ENCODE results near the gene IL18RAP.

The IL18RAP gene

DNA sequence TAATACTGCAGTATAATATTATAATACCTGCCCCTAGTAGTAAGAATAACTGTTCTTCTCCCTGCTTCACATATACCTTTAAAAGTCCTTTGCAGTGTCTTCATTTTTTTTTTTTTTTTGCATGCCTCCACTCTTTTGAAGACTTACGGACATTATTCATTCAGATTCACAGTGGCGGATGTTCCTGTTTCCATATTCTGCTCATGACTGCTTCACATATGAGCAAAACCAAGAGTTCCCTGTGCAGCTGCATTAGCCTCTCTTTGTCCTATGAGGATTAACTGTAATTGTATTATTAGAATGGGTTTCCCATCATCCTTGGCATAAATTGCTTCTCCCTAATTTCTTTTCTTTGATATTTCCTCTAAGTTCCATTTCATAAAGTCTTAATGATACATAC lies 12.8 kb downstream of the IL18RAP start:
- POLR2A ChIA-PET: no interaction called here
- no peak overlapping the region for H3K4me3 ChIP-seq (ENCODE audit: low read depth, low read length)
- no peak for DNase-seq (ENCODE audit: low read depth, low spot score)
- TF ChIP-seq CTCF (IDR thresholded peaks at IDR 0.05; ENCODE audit: insufficient read depth, low read length, missing control alignments): no peak
- CTCF ChIA-PET: no interaction called here

GRCh38 chr2:102436323-102436722 lies 13.4 kb downstream of the IL18RAP start:
- ChIA-PET POLR2A (no interaction called here), CTCF (no interaction called here)
- TF ChIP-seq CTCF (IDR thresholded peaks at IDR 0.05; ENCODE audit: insufficient read depth, low read length, missing control alignments): no peak
- H3K4me3 ChIP-seq (ENCODE audit: low read depth, low read length): no peak overlapping the region
- DNase-seq (ENCODE audit: low read depth, low spot score): no peak

- H3K4me3 ChIP-seq (ENCODE audit: low read depth, low read length): no peak overlapping the region
- CTCF ChIA-PET: interaction anchor here (1.0 to 1.2 kb wide), 2 partner anchors 12 to 183 kb away, joined by 3 read pairs; no protein-coding TSS in a partner anchor
- POLR2A ChIA-PET: no interaction called here
- no peak for TF ChIP-seq CTCF (IDR thresholded peaks at IDR 0.05; ENCODE audit: insufficient read depth, low read length, missing control alignments)
- DNase-seq (ENCODE audit: low read depth, low spot score): no peak
Observed at GRCh38 chr2:102437122-102437521, 14.2 kb downstream of the IL18RAP start.

GRCh38 chr2:102438111-102438510 lies 15.2 kb downstream of the IL18RAP start:
- DNase-seq (ENCODE audit: low read depth, low spot score): no peak
- no peak overlapping the region for H3K4me3 ChIP-seq (ENCODE audit: low read depth, low read length)
- TF ChIP-seq CTCF (IDR thresholded peaks at IDR 0.05; ENCODE audit: insufficient read depth, low read length, missing control alignments): no peak
- POLR2A ChIA-PET: no interaction called here
- CTCF ChIA-PET: interaction anchor here (1.4 to 1.7 kb wide), 2 partner anchors 432 to 554 kb away, joined by 4 to 5 read pairs; no protein-coding TSS in a partner anchor

DNA sequence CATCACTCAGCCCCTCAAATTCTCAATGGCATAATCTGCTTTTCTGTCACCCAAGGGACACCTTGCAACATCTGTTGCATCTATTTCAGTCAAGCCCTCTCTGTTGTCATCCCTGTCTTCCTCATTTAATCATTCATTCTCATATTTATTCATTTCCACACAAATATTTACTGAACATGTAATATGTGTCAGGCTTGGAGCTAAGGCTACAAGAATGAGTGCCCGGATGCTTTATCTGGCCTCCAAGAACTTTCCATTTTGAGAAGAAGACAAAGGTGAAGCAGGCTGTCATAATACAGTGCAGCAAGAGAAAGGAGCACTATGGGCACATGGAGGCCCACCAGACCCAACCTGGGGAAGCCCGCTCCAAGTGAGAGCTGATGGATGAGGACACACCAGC lies 15.6 kb downstream of the IL18RAP start:
- POLR2A ChIA-PET: no interaction called here
- no peak overlapping the region for H3K4me3 ChIP-seq (ENCODE audit: low read depth, low read length)
- TF ChIP-seq CTCF (IDR thresholded peaks at IDR 0.05; ENCODE audit: insufficient read depth, low read length, missing control alignments): no peak
- CTCF ChIA-PET: interaction anchor here (1.4 to 1.7 kb wide), 2 partner anchors 432 to 555 kb away, joined by 4 to 5 read pairs; no protein-coding TSS in a partner anchor
- DNase-seq (ENCODE audit: low read depth, low spot score): no peak

DNA sequence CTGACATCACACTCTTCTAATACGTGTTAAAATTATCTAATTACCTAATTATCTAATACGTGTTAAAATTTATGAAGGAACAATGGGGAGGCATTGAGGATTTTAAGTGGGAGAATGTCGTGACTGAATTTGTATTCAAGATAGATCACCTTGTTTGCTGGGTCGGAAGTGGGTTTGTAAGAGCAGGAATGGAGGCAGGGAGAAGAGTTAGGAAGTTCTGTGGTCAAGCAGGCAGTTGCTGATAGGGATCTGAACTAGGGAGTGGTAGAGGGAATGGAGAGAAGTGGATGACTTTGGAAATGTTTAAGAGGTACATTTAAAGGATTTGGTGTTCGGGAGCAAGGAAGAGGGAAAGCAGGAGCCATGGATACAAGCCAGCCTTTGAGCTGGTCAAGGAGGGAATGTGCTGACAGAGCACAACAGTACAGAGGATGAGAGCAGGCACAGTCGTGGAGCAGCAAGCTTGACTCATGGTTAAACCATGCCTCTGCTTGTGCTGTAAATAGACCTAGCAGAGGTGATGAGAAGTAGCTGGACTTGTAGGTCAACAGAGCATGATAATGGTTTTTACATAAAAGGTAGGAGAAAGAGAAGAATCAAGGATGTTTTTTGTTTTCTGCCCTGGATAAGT lies 16.2 kb downstream of the IL18RAP start:
- peak; percentile 16 for DNase-seq (ENCODE audit: low read depth, low spot score)
- ChIA-PET POLR2A (no interaction called here), CTCF (interaction anchor here (0.8 to 1.7 kb wide), 4 partner anchors 10 to 555 kb away, joined by 3 to 5 read pairs (median 4); no protein-coding TSS in a partner anchor)
- TF ChIP-seq CTCF (IDR thresholded peaks at IDR 0.05; ENCODE audit: insufficient read depth, low read length, missing control alignments): no peak
- no peak overlapping the region for H3K4me3 ChIP-seq (ENCODE audit: low read depth, low read length)
